ENCODE measurements around the gene CEP104. TPM values are rescaled to one million over a fixed set of nuclear protein-coding genes. Genes with fewer than 3 reads are reported as not detected.

Gene CEP104
- total and polyA plus RNA-seq, 2 experiments from 2014 or later, result 20.5 to 32.2 TPM

DNA sequence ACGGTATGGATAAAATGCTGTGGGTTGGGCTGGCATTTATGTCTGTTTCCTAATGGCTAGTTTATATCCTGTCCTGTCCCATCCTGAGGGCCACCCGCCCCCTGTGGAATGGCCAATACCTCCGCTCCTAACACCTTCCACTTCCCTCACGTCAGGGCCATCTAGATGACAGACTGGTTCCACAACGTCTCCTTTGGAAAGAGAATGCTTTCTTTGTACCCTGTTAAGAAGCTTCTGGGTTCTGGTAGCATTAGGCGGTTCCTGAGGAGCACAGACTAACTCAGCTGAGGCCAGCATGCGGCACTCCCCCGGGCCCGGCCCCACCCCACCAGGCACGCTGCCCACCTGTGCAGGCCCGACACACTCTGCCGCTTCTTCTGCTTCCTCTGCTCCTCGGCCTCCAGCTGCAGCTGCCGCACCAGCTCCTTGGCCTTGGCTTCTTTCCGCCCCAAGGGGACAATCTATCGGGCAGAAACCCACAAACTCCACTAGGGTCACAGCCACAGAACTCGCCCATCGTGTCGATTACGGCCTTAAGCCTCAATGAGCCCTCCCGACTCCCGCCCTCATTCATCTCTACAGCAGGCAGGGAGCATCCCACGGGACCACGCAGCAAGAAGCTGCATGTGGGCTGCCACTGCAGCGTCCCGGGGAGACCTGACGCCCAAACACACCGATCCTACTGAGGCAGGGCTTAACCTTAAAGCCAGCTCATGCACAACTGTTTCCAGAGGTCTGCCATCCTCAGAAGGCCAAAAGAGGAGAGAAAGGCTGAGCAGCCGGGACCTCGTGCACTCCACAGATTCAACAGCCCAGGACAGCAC, 73.1 kb downstream of the CEP104 start (continued):
- TF ChIP-seq, protein P1, sequence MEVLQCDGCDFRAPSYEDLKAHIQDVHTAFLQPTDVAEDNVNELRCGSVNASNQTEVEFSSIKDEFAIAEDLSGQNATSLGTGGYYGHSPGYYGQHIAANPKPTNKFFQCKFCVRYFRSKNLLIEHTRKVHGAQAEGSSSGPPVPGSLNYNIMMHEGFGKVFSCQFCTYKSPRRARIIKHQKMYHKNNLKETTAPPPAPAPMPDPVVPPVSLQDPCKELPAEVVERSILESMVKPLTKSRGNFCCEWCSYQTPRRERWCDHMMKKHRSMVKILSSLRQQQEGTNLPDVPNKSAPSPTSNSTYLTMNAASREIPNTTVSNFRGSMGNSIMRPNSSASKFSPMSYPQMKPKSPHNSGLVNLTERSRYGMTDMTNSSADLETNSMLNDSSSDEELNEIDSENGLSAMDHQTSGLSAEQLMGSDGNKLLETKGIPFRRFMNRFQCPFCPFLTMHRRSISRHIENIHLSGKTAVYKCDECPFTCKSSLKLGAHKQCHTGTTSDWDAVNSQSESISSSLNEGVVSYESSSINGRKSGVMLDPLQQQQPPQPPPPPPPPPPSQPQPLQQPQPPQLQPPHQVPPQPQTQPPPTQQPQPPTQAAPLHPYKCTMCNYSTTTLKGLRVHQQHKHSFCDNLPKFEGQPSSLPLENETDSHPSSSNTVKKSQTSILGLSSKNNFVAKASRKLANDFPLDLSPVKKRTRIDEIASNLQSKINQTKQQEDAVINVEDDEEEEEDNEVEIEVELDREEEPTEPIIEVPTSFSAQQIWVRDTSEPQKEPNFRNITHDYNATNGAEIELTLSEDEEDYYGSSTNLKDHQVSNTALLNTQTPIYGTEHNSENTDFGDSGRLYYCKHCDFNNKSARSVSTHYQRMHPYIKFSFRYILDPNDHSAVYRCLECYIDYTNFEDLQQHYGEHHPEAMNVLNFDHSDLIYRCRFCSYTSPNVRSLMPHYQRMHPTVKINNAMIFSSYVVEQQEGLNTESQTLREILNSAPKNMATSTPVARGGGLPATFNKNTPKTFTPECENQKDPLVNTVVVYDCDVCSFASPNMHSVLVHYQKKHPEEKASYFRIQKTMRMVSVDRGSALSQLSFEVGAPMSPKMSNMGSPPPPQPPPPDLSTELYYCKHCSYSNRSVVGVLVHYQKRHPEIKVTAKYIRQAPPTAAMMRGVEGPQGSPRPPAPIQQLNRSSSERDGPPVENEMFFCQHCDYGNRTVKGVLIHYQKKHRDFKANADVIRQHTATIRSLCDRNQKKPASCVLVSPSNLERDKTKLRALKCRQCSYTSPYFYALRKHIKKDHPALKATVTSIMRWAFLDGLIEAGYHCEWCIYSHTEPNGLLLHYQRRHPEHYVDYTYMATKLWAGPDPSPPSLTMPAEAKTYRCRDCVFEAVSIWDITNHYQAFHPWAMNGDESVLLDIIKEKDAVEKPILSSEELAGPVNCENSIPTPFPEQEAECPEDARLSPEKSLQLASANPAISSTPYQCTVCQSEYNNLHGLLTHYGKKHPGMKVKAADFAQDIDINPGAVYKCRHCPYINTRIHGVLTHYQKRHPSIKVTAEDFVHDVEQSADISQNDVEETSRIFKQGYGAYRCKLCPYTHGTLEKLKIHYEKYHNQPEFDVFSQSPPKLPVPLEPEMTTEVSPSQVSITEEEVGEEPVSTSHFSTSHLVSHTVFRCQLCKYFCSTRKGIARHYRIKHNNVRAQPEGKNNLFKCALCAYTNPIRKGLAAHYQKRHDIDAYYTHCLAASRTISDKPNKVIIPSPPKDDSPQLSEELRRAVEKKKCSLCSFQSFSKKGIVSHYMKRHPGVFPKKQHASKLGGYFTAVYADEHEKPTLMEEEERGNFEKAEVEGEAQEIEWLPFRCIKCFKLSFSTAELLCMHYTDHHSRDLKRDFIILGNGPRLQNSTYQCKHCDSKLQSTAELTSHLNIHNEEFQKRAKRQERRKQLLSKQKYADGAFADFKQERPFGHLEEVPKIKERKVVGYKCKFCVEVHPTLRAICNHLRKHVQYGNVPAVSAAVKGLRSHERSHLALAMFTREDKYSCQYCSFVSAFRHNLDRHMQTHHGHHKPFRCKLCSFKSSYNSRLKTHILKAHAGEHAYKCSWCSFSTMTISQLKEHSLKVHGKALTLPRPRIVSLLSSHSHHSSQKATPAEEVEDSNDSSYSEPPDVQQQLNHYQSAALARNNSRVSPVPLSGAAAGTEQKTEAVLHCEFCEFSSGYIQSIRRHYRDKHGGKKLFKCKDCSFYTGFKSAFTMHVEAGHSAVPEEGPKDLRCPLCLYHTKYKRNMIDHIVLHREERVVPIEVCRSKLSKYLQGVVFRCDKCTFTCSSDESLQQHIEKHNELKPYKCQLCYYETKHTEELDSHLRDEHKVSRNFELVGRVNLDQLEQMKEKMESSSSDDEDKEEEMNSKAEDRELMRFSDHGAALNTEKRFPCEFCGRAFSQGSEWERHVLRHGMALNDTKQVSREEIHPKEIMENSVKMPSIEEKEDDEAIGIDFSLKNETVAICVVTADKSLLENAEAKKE (CRISPR knock-in tag; IDR thresholded peaks at IDR 0.05), result no peak
- TF ChIP-seq EZH2 (IDR thresholded peaks at IDR 0.05; ENCODE audit: low read depth, unreplicated experiment) (no peak), ZNF331 (CRISPR knock-in tag; IDR thresholded peaks at IDR 0.05; ENCODE audit: low read depth) (no peak), STAT1 (IDR thresholded peaks at IDR 0.05; ENCODE audit: unreplicated experiment) (no peak), JUNB (IDR thresholded peaks at IDR 0.05; ENCODE audit: unreplicated experiment) (no peak)

DNA sequence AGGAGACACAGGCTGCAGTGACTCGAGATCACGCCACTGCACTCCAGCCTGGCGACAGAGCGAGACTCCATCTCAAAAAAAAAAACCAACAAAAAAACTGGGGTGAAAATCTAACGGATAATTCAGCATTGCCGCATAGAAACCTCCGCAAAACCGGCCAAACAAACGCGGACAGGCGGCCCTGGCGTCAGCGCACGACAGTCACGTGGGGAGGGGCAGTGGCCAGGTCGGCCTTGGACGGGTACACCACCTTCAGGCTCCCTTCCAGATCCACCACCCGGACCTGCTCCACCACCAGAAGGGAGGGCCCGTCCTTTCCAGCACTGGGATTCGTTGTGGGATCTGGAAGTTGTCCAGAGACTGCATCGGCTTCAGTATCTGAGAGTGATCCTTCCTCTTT, 76.1 kb downstream of the CEP104 start:
- H3K4me1 ChIP-seq (ENCODE audit: insufficient read depth), result no peaks in the 10 kb centered on the region
- ATAC-seq, result no peak
- no peaks in the 10 kb centered on the region for H3K27me3 ChIP-seq (ENCODE audit: insufficient read depth)
- H3K27ac ChIP-seq (ENCODE audit: low read depth), result no peak overlapping the region
- no peaks in the 10 kb centered on the region; the same call in 2 of the 3 replicates for H3K9me3 Mint-ChIP-seq
- DNase-seq (ENCODE audit: low spot score), result no peak
- peaks cover 3% of the 10 kb centered on the region for H3K4me1 Mint-ChIP-seq
- H3K36me3 Mint-ChIP-seq (ENCODE audit: low read depth), result peaks cover 67% of the 10 kb centered on the region
- no peak overlapping the region for H3K27ac Mint-ChIP-seq
- no peaks in the 10 kb centered on the region for H3K79me2 ChIP-seq (replicated peaks; ENCODE audit: insufficient read depth)
- H3K27me3 Mint-ChIP-seq (ENCODE audit: insufficient read depth, low read depth, poor library complexity), result peaks cover 17% of the 10 kb centered on the region
- H4K20me1 ChIP-seq (replicated peaks; ENCODE audit: insufficient read depth), result peaks cover 13% of the 10 kb centered on the region
- peaks cover 34% of the 10 kb centered on the region for H3K36me3 ChIP-seq (ENCODE audit: insufficient read depth)
- no peak overlapping the region for H2AFZ ChIP-seq
- H3K4me3 ChIP-seq, result no peak overlapping the region
- H3K4me2 ChIP-seq, result no peak overlapping the region
- H3K4me3 Mint-ChIP-seq, result no peak overlapping the region
- H3K9me2 ChIP-seq (ENCODE audit: insufficient read depth), result no peaks in the 10 kb centered on the region
- H3F3A ChIP-seq (replicated peaks; ENCODE audit: low read depth), result peaks cover 11% of the 10 kb centered on the region; the same call in 1 of the 2 replicates
- TF ChIP-seq, protein P1 (CRISPR knock-in tag; IDR thresholded peaks at IDR 0.05), result no peak
- TF ChIP-seq CREB1 (CRISPR knock-in tag; IDR thresholded peaks at IDR 0.05; ENCODE audit: low read depth) (no peak), EZH2 (IDR thresholded peaks at IDR 0.05; ENCODE audit: low read depth, unreplicated experiment) (no peak)

Measured in GM23338 (cell line).